ENCODE measurements around the gene SLC27A4. TPM values are rescaled to one million over a fixed set of nuclear protein-coding genes. Genes with fewer than 3 reads are reported as not detected.

SLC27A4 gene
- total RNA-seq, 2 donors from 2014 or later, result 9.4 to 10.2 TPM

- H3K36me3 Mint-ChIP-seq, result peaks cover 0 to 4% of the 10 kb centered on the region in 2 donors
- H3K9me3 Mint-ChIP-seq, result no peaks in the 10 kb centered on the region
- no peak for DNase-seq (ENCODE audit: low spot score in 2 of 2)
- ATAC-seq, result no peak
- no peak overlapping the region for H3K27ac Mint-ChIP-seq
Measured at GRCh38 chr9:128344931-128345605, 4.7 kb downstream of the SLC27A4 start.

GRCh38 chr9:128349125-128349524 is 8.8 kb downstream of the SLC27A4 start:
- H3K27ac Mint-ChIP-seq, result no peak overlapping the region
- ATAC-seq (no peak), DNase-seq (ENCODE audit: low spot score in 2 of 2) (no peak)
- peaks cover 0 to 4% of the 10 kb centered on the region in 2 donors for H3K36me3 Mint-ChIP-seq
- no peaks in the 10 kb centered on the region for H3K9me3 Mint-ChIP-seq

- no peak overlapping the region for H3K27ac Mint-ChIP-seq
- DNase-seq (ENCODE audit: low spot score in 2 of 2) (no peak), ATAC-seq (no peak)
- H3K9me3 Mint-ChIP-seq, result no peaks in the 10 kb centered on the region
- H3K36me3 Mint-ChIP-seq, result peaks cover 0 to 4% of the 10 kb centered on the region in 2 donors
Measured at GRCh38 chr9:128349772-128350171, 9.4 kb downstream of the SLC27A4 start.

GRCh38 chr9:128355451-128355850 is 15.1 kb downstream of the SLC27A4 start:
- DNase-seq (ENCODE audit: low spot score in 2 of 2) (no peak), ATAC-seq (no peak)
- Mint-ChIP-seq H3K27ac (peak overlapping the region in 1 of 2 donors; percentile 8), H3K36me3 (no peaks in the 10 kb centered on the region), H3K9me3 (no peaks in the 10 kb centered on the region)

GRCh38 chr9:128358090-128358489 is 17.8 kb downstream of the SLC27A4 start:
- no peaks in the 10 kb centered on the region for H3K9me3 Mint-ChIP-seq
- no peak for DNase-seq (ENCODE audit: low spot score in 2 of 2)
- no peaks in the 10 kb centered on the region for H3K36me3 Mint-ChIP-seq
- ATAC-seq, result no peak
- no peak overlapping the region for H3K27ac Mint-ChIP-seq

- Mint-ChIP-seq H3K27ac (peak overlapping the region in 1 of 2 donors; percentile 60), H3K36me3 (no peaks in the 10 kb centered on the region), H3K9me3 (no peaks in the 10 kb centered on the region)
- DNase-seq (ENCODE audit: low spot score in 2 of 2) (no peak), ATAC-seq (no peak)
Measured at GRCh38 chr9:128358861-128359260, 18.5 kb downstream of the SLC27A4 start.

- H3K36me3 Mint-ChIP-seq, result no peaks in the 10 kb centered on the region
- ATAC-seq (no peak), DNase-seq (ENCODE audit: low spot score in 2 of 2) (no peak)
- H3K27ac Mint-ChIP-seq, result peak overlapping the region in 1 of 2 donors; percentile 62
- H3K9me3 Mint-ChIP-seq, result no peaks in the 10 kb centered on the region
Measured at GRCh38 chr9:128360826-128361225, 20.5 kb downstream of the SLC27A4 start.

- peak overlapping the region; percentile 62 to 91 for H3K27ac Mint-ChIP-seq
- H3K36me3 Mint-ChIP-seq, result no peaks in the 10 kb centered on the region
- ATAC-seq, result peak; percentile 30 to 33
- H3K9me3 Mint-ChIP-seq, result no peaks in the 10 kb centered on the region
- DNase-seq (ENCODE audit: low spot score in 2 of 2), result no peak
Measured at GRCh38 chr9:128361296-128361985, 21.1 kb downstream of the SLC27A4 start.

- no peaks in the 10 kb centered on the region for H3K36me3 Mint-ChIP-seq
- ATAC-seq, result peak; percentile 91 to 92
- peak overlapping the region in 1 of 2 donors; percentile 62 for H3K27ac Mint-ChIP-seq
- DNase-seq (ENCODE audit: low spot score in 2 of 2), result peak; percentile 74 to 76
- H3K9me3 Mint-ChIP-seq, result no peaks in the 10 kb centered on the region
Measured at GRCh38 chr9:128361986-128362646, 21.8 kb downstream of the SLC27A4 start.

- DNase-seq (ENCODE audit: low spot score in 2 of 2), result no peak
- peak overlapping the region in 1 of 2 donors; percentile 55 for H3K27ac Mint-ChIP-seq
- ATAC-seq, result no peak
- no peaks in the 10 kb centered on the region for H3K36me3 Mint-ChIP-seq
- no peaks in the 10 kb centered on the region for H3K9me3 Mint-ChIP-seq
Measured at GRCh38 chr9:128362774-128363173, 22.4 kb downstream of the SLC27A4 start.

GRCh38 chr9:128365525-128365924 is 25.2 kb downstream of the SLC27A4 start:
- DNase-seq (ENCODE audit: low spot score in 2 of 2) (no peak), ATAC-seq (no peak)
- Mint-ChIP-seq H3K27ac (peak overlapping the region; percentile 65 to 71), H3K36me3 (no peaks in the 10 kb centered on the region), H3K9me3 (no peaks in the 10 kb centered on the region)

- peaks cover 10 to 16% of the 10 kb centered on the region in 2 donors for H3K36me3 Mint-ChIP-seq
- H3K27ac Mint-ChIP-seq, result no peak overlapping the region
- H3K9me3 Mint-ChIP-seq, result no peaks in the 10 kb centered on the region
- ATAC-seq (no peak), DNase-seq (ENCODE audit: low spot score in 2 of 2) (no peak)
Measured at GRCh38 chr9:128369024-128369706, 28.8 kb downstream of the SLC27A4 start.

- Mint-ChIP-seq H3K36me3 (peaks cover 10 to 16% of the 10 kb centered on the region in 2 donors), H3K9me3 (no peaks in the 10 kb centered on the region), H3K27ac (peak overlapping the region; percentile 83 to 90)
- ATAC-seq (no peak), DNase-seq (ENCODE audit: low spot score in 2 of 2) (no peak)
Measured at GRCh38 chr9:128370367-128370751, 30.0 kb downstream of the SLC27A4 start.

GRCh38 chr9:128370752-128371629 is 30.7 kb downstream of the SLC27A4 start, which contains the start of gene URM1:
TSS of gene URM1 (plus strand) at chr9:128371374. CDS start at chr9:128371381, 7 bp downstream.
- H3K36me3 Mint-ChIP-seq, result peaks cover 10 to 16% of the 10 kb centered on the region in 2 donors
- H3K27ac Mint-ChIP-seq, result peak within 1 kb of the TSS; percentile 88 to 90
- ATAC-seq (peak; percentile 98 to 99), DNase-seq (ENCODE audit: low spot score in 2 of 2) (peak; percentile 94 to 97)
- H3K9me3 Mint-ChIP-seq, result no peaks in the 10 kb centered on the region

- ATAC-seq (no peak), DNase-seq (ENCODE audit: low spot score in 2 of 2) (no peak)
- peaks cover 10 to 16% of the 10 kb centered on the region in 2 donors for H3K36me3 Mint-ChIP-seq
- H3K27ac Mint-ChIP-seq, result peak overlapping the region; percentile 88 to 90
- no peaks in the 10 kb centered on the region for H3K9me3 Mint-ChIP-seq
Measured at GRCh38 chr9:128371630-128372117, 31.3 kb downstream of the SLC27A4 start.

GRCh38 chr9:128372188-128372641 is 31.9 kb downstream of the SLC27A4 start:
- Mint-ChIP-seq H3K9me3 (no peaks in the 10 kb centered on the region), H3K36me3 (peaks cover 10 to 16% of the 10 kb centered on the region in 2 donors), H3K27ac (peak overlapping the region; percentile 88 to 90)
- no peak for ATAC-seq
- DNase-seq (ENCODE audit: low spot score in 2 of 2), result no peak
